DOHH2 (cell line): ENCODE data around the gene RXRA.

Experiments used
- CTCF ChIP-seq: fragments of 200-600 bp; sonication (generic); IDR thresholded peaks from one replicate; pipeline ENCODE4 v1.5.1; 2014; ENCODE audit warnings: antibody characterized with exemption, mild to moderate bottlenecking, low read depth, low read length; ENCODE audit not compliant: poor library complexity, severe bottlenecking
- EZH2phosphoT487 ChIP-seq: fragments of 200-600 bp; sonication (generic); IDR thresholded peaks from 2 replicates; pipeline ENCODE4 v1.6.1; 2017; ENCODE audit warnings: borderline replicate concordance, mild to moderate bottlenecking, antibody characterized with exemption, low read length, moderate library complexity, mixed read lengths

GRCh38 chr9:134304690-134305089 is 21.6 kb upstream of the RXRA start:
- no peak for TF ChIP-seq CTCF
- no peak for TF ChIP-seq EZH2phosphoT487
